Measurements from ENCODE around the gene MINDY4. TPM values are rescaled to one million over a fixed set of nuclear protein-coding genes. Genes with fewer than 3 reads are reported as not detected.

MINDY4 gene
- total RNA-seq, 1 donor, result 4.3 TPM

- DNase-seq (ENCODE audit: low read depth in 2 of 3, low spot score in 2 of 3), result peak; percentile 31 to 43 (median 37)
Measured at GRCh38 chr7:30938435-30939316, 167.5 kb downstream of the MINDY4 start.

GRCh38 chr7:30941582-30942323 lies 170.5 kb downstream of the MINDY4 start:
- no peak for DNase-seq (ENCODE audit: low read depth in 2 of 3, low spot score in 2 of 3)

Other genes starting within 250 kb of the MINDY4 start
- 49.5 TPM for gene GARS1, start 176.5 kb upstream of the MINDY4 start, total RNA-seq
- not detected for gene CRHR2, start 89.0 kb upstream of the MINDY4 start, total RNA-seq
- 0.54 TPM for gene INMT, start 19.3 kb upstream of the MINDY4 start, total RNA-seq
- gene AQP1, start 140.4 kb downstream of the MINDY4 start, total RNA-seq, result 0.81 TPM
- gene GHRHR, start 192.5 kb downstream of the MINDY4 start, total RNA-seq, result not detected